Activated CD4-positive, alpha-beta T cell treated with anti-CD3 and anti-CD28 coated beads, Interleukin-2, amount 50 U/mL, for 1 hour (primary cell): Measurements from ENCODE around the gene KCNN1.
"Not testable (repeated sequence)": the region's sequence is repeated elsewhere in the genome, so short reads cannot be mapped to it uniquely, and the experiment has no call there.

ENCODE experiments used
- DNase-seq: peaks from one replicate; pipeline ENCODE4 v3.0.0-alpha.2; 2020

The KCNN1 gene

GRCh38 chr19:17966550-17967256 lies at the start of gene KCNN1:
KCNN1 (plus strand) TSS chr19:17967107; CDS start chr19:17973889, 6,782 bp downstream.
- DNase-seq: no peak

- DNase-seq: not testable (repeated sequence)
Observed at GRCh38 chr19:17918151-17918550, 48.8 kb upstream of the KCNN1 start.

GRCh38 chr19:17919122-17919521 lies 47.8 kb upstream of the KCNN1 start:
- not testable (repeated sequence) for DNase-seq

GRCh38 chr19:17920527-17920926 lies 46.4 kb upstream of the KCNN1 start:
- DNase-seq: no peak

GRCh38 chr19:17922138-17922537 lies 44.8 kb upstream of the KCNN1 start:
- no peak for DNase-seq

GRCh38 chr19:17926044-17926443 lies 40.9 kb upstream of the KCNN1 start:
- DNase-seq: no peak

- no peak for DNase-seq
Observed at GRCh38 chr19:17929056-17929455, 37.9 kb upstream of the KCNN1 start.

GRCh38 chr19:17931532-17932191 lies 35.2 kb upstream of the KCNN1 start:
- no peak for DNase-seq

- peak; percentile 91 for DNase-seq
Observed at GRCh38 chr19:17932485-17933338, 34.2 kb upstream of the KCNN1 start, which contains the start of gene CCDC124. CCDC124 (plus strand) TSS chr19:17933015; CDS start chr19:17936421, 3,406 bp downstream.

GRCh38 chr19:17933414-17934129 lies 33.3 kb upstream of the KCNN1 start:
- no peak for DNase-seq

GRCh38 chr19:17936379-17936778 lies 30.5 kb upstream of the KCNN1 start:
- no peak for DNase-seq

- no peak for DNase-seq
Observed at GRCh38 chr19:17937371-17937900, 29.5 kb upstream of the KCNN1 start.

- peak; percentile 86 for DNase-seq
Observed at GRCh38 chr19:17938092-17938845, 28.6 kb upstream of the KCNN1 start.

GRCh38 chr19:17942181-17942580 lies 24.7 kb upstream of the KCNN1 start:
- no peak for DNase-seq

GRCh38 chr19:17942582-17943273 lies 24.2 kb upstream of the KCNN1 start:
- no peak for DNase-seq

GRCh38 chr19:17943274-17944221 lies 23.4 kb upstream of the KCNN1 start:
- DNase-seq: no peak

- no peak for DNase-seq
Observed at GRCh38 chr19:17944301-17944700, 22.6 kb upstream of the KCNN1 start.

GRCh38 chr19:17946965-17947784 lies 19.7 kb upstream of the KCNN1 start:
- no peak for DNase-seq
